Upper lobe of right lung (tissue), 1 donor: ENCODE measurements around the gene EIF4G3. TPM values are rescaled to one million over a fixed set of nuclear protein-coding genes. Genes with fewer than 3 reads are reported as not detected.

Source experiments
- ATAC-seq: fragments of 200-7000 bp; cut with Tn5 transposase; one replicate; pipeline ENCODE4 v1.9.1; 2020; ENCODE audit warnings: mild to moderate bottlenecking, moderate library complexity
- DNase-seq: peaks from one replicate; pipeline ENCODE4 v3.0.0-alpha.2; 2020
- H3K27ac ChIP-seq: fragments of 200-600 bp; one replicate; pipeline ENCODE4 v1.8.0; 2022
- H3K27me3 ChIP-seq: fragments of 200-600 bp; one replicate; pipeline ENCODE4 v1.8.0; 2022; ENCODE audit warnings: mild to moderate bottlenecking
- H3K36me3 ChIP-seq: fragments of 200-600 bp; one replicate; pipeline ENCODE4 v1.8.0; 2022
- H3K4me1 ChIP-seq: fragments of 200-600 bp; one replicate; pipeline ENCODE4 v1.8.0; 2022
- H3K4me3 ChIP-seq: fragments of 200-600 bp; one replicate; pipeline ENCODE4 v1.8.0; 2022; ENCODE audit warnings: mild to moderate bottlenecking
- H3K9me3 ChIP-seq: fragments of 200-600 bp; one replicate; pipeline ENCODE4 v1.8.0; 2022
- intact Hi-C: fragments of 100-400 bp; cut with DNase I; formaldehyde crosslinking; loops from one replicate; pipeline ENCODE4 v1.11.0; 2022
- total RNA-seq: library from RNA; stranded (reverse); fragmentation: NEBNext Ultra II Directional; extraction: Animal tissue kit (Norgen Biotek cat#: 25700); gene quantifications from one replicate; pipeline ENCODE4 v1.2.1, GENCODE V29; 2021
- TF ChIP-seq, protein P1 (sequence below): fragments of 200-600 bp; IDR thresholded peaks from one replicate; pipeline ENCODE4 v1.8.0; 2022; ENCODE audit warnings: antibody characterized with exemption
- donor health status: DM: no; HTN: yes; CAD: no; lungs with severe emphysema.

Gene EIF4G3
- total RNA-seq, 1 donor from 2014 or later, result 44.5 TPM

DNA sequence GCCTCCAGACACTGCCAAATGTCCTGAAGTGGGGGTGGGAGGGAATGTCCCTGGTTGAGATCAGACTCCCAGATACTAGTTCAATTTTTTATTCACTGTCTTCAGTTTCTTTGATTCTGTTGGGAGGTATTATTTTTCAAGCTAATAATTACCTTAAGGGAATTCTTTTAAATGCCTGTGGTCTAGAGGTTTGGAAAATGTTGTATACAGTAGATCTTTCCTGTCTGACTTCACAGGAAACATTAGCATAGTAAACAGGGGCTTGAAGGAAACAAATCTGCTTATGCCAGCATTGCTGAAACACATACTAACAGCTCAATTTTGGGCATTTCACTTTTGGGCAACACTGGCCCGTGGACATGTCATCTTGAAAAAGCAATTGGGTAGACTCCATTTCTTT is 305.3 kb downstream of the EIF4G3 start:
- intact Hi-C loops, result no loop called here
- no peak for ATAC-seq
- H3K4me1 ChIP-seq, result no peaks in the 10 kb centered on the region
- TF ChIP-seq, protein P1, sequence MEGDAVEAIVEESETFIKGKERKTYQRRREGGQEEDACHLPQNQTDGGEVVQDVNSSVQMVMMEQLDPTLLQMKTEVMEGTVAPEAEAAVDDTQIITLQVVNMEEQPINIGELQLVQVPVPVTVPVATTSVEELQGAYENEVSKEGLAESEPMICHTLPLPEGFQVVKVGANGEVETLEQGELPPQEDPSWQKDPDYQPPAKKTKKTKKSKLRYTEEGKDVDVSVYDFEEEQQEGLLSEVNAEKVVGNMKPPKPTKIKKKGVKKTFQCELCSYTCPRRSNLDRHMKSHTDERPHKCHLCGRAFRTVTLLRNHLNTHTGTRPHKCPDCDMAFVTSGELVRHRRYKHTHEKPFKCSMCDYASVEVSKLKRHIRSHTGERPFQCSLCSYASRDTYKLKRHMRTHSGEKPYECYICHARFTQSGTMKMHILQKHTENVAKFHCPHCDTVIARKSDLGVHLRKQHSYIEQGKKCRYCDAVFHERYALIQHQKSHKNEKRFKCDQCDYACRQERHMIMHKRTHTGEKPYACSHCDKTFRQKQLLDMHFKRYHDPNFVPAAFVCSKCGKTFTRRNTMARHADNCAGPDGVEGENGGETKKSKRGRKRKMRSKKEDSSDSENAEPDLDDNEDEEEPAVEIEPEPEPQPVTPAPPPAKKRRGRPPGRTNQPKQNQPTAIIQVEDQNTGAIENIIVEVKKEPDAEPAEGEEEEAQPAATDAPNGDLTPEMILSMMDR, result no peak
- no peaks in the 10 kb centered on the region for H3K27me3 ChIP-seq
- no peak overlapping the region for H3K27ac ChIP-seq
- no peaks in the 10 kb centered on the region for H3K36me3 ChIP-seq
- no peak overlapping the region for H3K4me3 ChIP-seq
- DNase-seq, result no peak
- no peaks in the 10 kb centered on the region for H3K9me3 ChIP-seq

DNA sequence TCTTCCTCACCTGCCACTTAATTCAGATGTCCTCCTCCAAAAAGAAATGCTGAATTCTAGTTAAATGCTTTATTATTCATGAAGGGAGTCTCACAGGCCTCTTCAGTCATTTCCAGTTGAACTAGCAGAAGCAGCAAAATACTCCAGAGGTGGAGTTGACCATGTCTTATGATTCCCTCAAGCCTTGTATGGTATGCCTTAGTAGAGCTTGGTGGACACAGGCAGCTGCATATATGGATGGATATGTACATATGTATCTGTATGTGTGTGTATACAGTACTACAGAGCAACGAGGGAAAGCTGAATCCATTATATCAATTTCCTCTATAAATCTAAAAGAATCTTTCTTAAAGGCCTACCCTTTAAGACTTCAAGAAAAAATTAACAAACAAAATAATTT is 306.0 kb downstream of the EIF4G3 start:
- no peak for ATAC-seq
- H3K27ac ChIP-seq, result no peak overlapping the region
- intact Hi-C loops, result no loop called here
- TF ChIP-seq, protein P1, result no peak
- H3K36me3 ChIP-seq, result no peaks in the 10 kb centered on the region
- no peaks in the 10 kb centered on the region for H3K4me1 ChIP-seq
- H3K4me3 ChIP-seq, result no peak overlapping the region
- DNase-seq, result no peak
- no peaks in the 10 kb centered on the region for H3K9me3 ChIP-seq
- no peaks in the 10 kb centered on the region for H3K27me3 ChIP-seq

DNA sequence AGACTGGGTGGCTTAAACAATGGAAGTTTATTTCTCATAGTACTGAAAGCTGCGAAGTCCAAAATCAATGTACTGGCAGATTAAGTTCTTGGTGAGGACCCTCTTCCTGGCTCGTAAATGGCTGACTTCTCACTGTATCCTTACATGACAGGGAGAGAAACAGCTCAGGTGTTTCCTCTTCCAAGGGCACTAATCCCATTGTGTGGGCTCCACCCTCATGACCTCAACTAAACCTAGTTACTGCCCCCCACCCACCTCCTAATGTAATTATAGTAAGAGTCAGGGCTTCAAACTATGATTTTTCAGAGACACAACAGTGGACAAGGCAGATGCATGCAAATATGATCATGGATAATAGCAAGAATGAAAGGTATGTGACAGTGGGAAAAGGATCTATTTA is 308.4 kb downstream of the EIF4G3 start:
- ATAC-seq, result no peak
- no peak for DNase-seq
- Histone ChIP-seq H3K4me1 (no peaks in the 10 kb centered on the region), H3K27me3 (no peaks in the 10 kb centered on the region), H3K4me3 (no peak overlapping the region), H3K9me3 (no peaks in the 10 kb centered on the region), H3K27ac (no peak overlapping the region), H3K36me3 (peaks cover 17% of the 10 kb centered on the region)
- TF ChIP-seq, protein P1, result no peak
- intact Hi-C loops, result no loop called here

DNA sequence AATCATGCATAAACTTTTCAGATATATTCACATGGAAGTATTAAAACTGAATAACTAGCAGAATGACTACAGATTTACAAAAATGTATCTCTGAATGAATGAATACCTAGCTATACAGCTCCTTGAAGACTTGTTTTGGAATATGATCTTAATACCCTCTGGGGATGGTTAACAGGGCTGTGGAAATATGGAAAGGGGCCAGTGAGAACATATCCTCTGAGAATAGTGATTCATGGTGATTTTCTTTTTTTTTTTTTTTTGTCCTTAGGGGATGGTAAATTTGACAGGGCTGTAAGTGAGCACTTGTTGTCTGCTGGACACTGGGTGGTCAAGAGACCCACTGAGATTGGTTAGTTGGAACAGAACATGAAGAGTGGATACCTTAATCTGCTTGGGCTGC is 308.9 kb downstream of the EIF4G3 start:
- H3K27ac ChIP-seq, result no peak overlapping the region
- DNase-seq (no peak), ATAC-seq (no peak)

DNA sequence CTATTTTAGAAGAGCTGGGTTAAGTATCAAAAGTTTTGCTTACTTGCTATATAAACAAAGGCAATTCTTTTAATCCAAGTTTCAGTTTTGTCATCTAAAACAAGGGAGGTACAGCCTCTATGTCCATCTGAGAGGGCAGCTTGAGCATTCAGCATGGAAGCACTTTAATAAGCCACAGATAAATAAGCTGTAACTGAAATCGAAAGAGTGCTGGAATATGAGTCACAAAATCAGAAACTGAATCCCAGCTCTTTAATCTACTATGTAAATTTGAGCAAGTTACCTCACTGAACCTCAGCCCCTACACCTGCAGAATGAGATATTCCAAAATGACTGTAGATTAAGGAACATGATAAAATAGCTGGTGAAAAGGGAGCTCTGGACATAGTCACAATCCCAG is 309.6 kb downstream of the EIF4G3 start:
- Histone ChIP-seq H3K9me3 (no peaks in the 10 kb centered on the region), H3K4me3 (no peak overlapping the region), H3K36me3 (peaks cover 26% of the 10 kb centered on the region), H3K4me1 (no peaks in the 10 kb centered on the region), H3K27ac (no peak overlapping the region), H3K27me3 (no peaks in the 10 kb centered on the region)
- DNase-seq (no peak), ATAC-seq (no peak)
- intact Hi-C loops, result no loop called here
- TF ChIP-seq, protein P1, result no peak

More for the DNA sequence above, 308.9 kb downstream of the EIF4G3 start:
- Histone ChIP-seq H3K4me3 (no peak overlapping the region), H3K27me3 (no peaks in the 10 kb centered on the region), H3K36me3 (peaks cover 19% of the 10 kb centered on the region), H3K4me1 (no peaks in the 10 kb centered on the region), H3K9me3 (no peaks in the 10 kb centered on the region)
- TF ChIP-seq, protein P1, result no peak
- intact Hi-C loops, result no loop called here

DNA sequence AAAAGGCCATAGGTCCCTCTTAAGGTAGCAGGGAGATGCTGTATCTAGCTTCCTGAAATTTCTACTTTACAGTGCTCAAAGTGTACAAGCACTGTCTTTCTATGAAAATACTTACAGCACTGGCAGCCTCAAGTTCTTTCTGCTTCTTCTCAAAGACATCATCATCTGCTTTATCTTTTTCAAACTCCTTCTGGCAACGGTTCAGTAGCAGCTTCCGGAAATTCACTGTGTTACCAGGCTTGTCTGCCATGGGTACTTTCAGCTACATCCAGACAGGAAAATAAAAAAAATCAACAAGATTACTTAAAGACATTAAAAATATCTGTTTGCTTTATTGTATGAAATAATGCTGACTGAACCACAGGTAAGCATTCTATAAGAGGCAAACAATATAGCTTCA is 311.7 kb downstream of the EIF4G3 start:
- no peak for ATAC-seq
- Histone ChIP-seq H3K9me3 (no peaks in the 10 kb centered on the region), H3K27me3 (no peaks in the 10 kb centered on the region), H3K36me3 (peaks cover 43% of the 10 kb centered on the region), H3K4me3 (no peak overlapping the region), H3K27ac (no peak overlapping the region), H3K4me1 (no peaks in the 10 kb centered on the region)
- intact Hi-C loops, result no loop called here
- TF ChIP-seq, protein P1, result no peak
- no peak for DNase-seq
